K562 (cell line): ENCODE data around the gene IGSF9. TPM values are rescaled to one million over a fixed set of nuclear protein-coding genes. Genes with fewer than 3 reads are reported as not detected.

ENCODE experiments used
- ATAC-seq: fragments of 200-7000 bp; cut with Tn5 transposase; 3 replicates; pipeline ENCODE4 v1.9.1; 2020; ENCODE audit warnings: moderate library complexity
- BruUV-seq: library from RNA; stranded (reverse); fragments of 400-500 nt; replicated peaks from 2 replicates; lab custom pipeline; 2021; lab: Mats Ljungman, UMichigan
- CTCF ChIA-PET: fragments of 300-600 bp; formaldehyde crosslinking; extraction: SDS; loops from one replicate; lab custom pipeline; 2021; ENCODE audit warnings: low intra/inter-chr PET ratio; lab: Yijun Ruan, JAX
- POLR2A ChIA-PET: fragments of 300-600, 350-650 bp; sonication (Branson Sonifier 250); formaldehyde crosslinking; extraction: SDS; loops from one replicate; lab custom pipeline; 2021; ENCODE audit warnings: antibody characterized with exemption, inconsistent platforms; lab: Yijun Ruan, JAX
- DNase-seq, 4 experiments: peaks; one replicate each; pipeline versions ENCODE4 v3.0.0 to v3.0.0-alpha.2; 2011 to 2018; ENCODE audit warnings: low spot score in 3 of 4, mixed read lengths in 3 of 4; ENCODE audit errors: extremely low read depth in 1 of 4
- FAIRE-seq: peaks from 2 replicates; lab custom pipeline; 2011; peaks lifted over from hg19 to GRCh38; lab: Jason Lieb, UNC
- H2AFZ ChIP-seq: 2 replicates; pipeline ENCODE4 v1.6.0; 2011; ENCODE audit warnings: low read depth, low read length, control low read depth, inconsistent platforms
- H3K27ac ChIP-seq: fragments of 200-600 bp; 3 replicates; pipeline ENCODE4 v1.8.0; 2011; ENCODE audit warnings: low read depth, mild to moderate bottlenecking, control low read depth, inconsistent platforms, low read length, moderate library complexity, mixed read lengths; ENCODE audit errors: extremely low read depth
- H3K27me3 ChIP-seq, 2 experiments: fragments of 300-600 bp in 1 of 2; 2 replicates in 1 of 2; 3 replicates in 1 of 2; pipeline versions ENCODE4 v1.6.0 to v1.8.0; 2011; ENCODE audit warnings: inconsistent platforms in 2 of 2, low read length in 2 of 2, mild to moderate bottlenecking in 1 of 2, mixed read lengths in 1 of 2, moderate library complexity in 1 of 2; ENCODE audit not compliant: control insufficient read depth in 2 of 2, insufficient read depth in 2 of 2
- H3K36me3 ChIP-seq: fragments of 300-600 bp; 3 replicates; pipeline ENCODE4 v1.8.0; 2011; ENCODE audit warnings: mild to moderate bottlenecking, low read length, inconsistent platforms; ENCODE audit not compliant: control insufficient read depth, insufficient read depth
- H3K4me1 ChIP-seq, 2 experiments: fragments of 200-600 bp in 1 of 2; replicated peaks in 1 of 2; 2 replicates in 1 of 2; 3 replicates in 1 of 2; pipeline versions ENCODE4 v1.5.1 to v1.8.0; 2011; ENCODE audit warnings: inconsistent platforms in 2 of 2, low read length in 2 of 2, mild to moderate bottlenecking in 1 of 2, mixed read lengths in 1 of 2, moderate library complexity in 1 of 2; ENCODE audit not compliant: control insufficient read depth in 2 of 2, insufficient read depth in 2 of 2
- H3K4me2 ChIP-seq: 2 replicates; pipeline ENCODE4 v1.6.1; 2011; ENCODE audit warnings: low read length, control low read depth, inconsistent platforms, mixed read lengths; ENCODE audit not compliant: insufficient read depth
- H3K4me3 ChIP-seq: fragments of 200-600 bp; sonication (generic), shearing (Covaris generic); 2 replicates; pipeline ENCODE4 v1.5.1; 2016; ENCODE audit warnings: control low read depth, inconsistent platforms
- H3K79me2 ChIP-seq: fragments of 200-600 bp; 3 replicates; pipeline ENCODE4 v1.8.0; 2011; ENCODE audit warnings: low read length, inconsistent platforms; ENCODE audit not compliant: control insufficient read depth, insufficient read depth
- H3K9ac ChIP-seq, 2 experiments: 2 replicates each; pipeline versions ENCODE4 v1.6.0 to v1.6.1; 2011; ENCODE audit warnings: low read depth in 2 of 2, low read length in 2 of 2, control low read depth in 1 of 2, inconsistent platforms in 1 of 2, mild to moderate bottlenecking in 1 of 2, mixed read lengths in 1 of 2; ENCODE audit not compliant: insufficient read depth in 1 of 2
- H3K9me1 ChIP-seq: one replicate; pipeline ENCODE4 v1.6.0; 2011; ENCODE audit warnings: inconsistent platforms, mild to moderate bottlenecking, low read length, moderate library complexity; ENCODE audit not compliant: control insufficient read depth, insufficient read depth
- H3K9me3 ChIP-seq: replicated peaks from 2 replicates; pipeline ENCODE4 v1.5.1; 2011; ENCODE audit warnings: low read depth, low read length, inconsistent platforms; ENCODE audit not compliant: control insufficient read depth, insufficient read depth
- H4K20me1 ChIP-seq: replicated peaks from 2 replicates; pipeline ENCODE4 v1.6.1; 2011; ENCODE audit warnings: low read length, inconsistent platforms, mixed read lengths; ENCODE audit not compliant: control insufficient read depth, insufficient read depth
- CEBPB ChIP-seq: fragments of 450-650 bp; IDR thresholded peaks from 2 replicates; pipeline ENCODE4 v1.6.1; 2016; ENCODE audit warnings: missing genetic modification characterization, missing compliant biosample characterization
- DACH1 ChIP-seq: fragments of 450-650 bp; IDR thresholded peaks from 2 replicates; pipeline ENCODE4 v1.6.1; 2018; ENCODE audit not compliant: partially characterized antibody
- MAFG ChIP-seq: fragments of 450-650 bp; conservative IDR thresholded peaks from 2 replicates; pipeline ENCODE4 v1.6.1; 2016; ENCODE audit warnings: missing genetic modification characterization, missing compliant biosample characterization
- RFX7 ChIP-seq: fragments of 250-450 bp; sonication (Bioruptor Pico); IDR thresholded peaks from 2 replicates; pipeline ENCODE4 v1.5.1; 2021; ENCODE audit warnings: mild to moderate bottlenecking
- XRCC5 ChIP-seq: fragments of 200-400 bp; formaldehyde crosslinking; IDR thresholded peaks from 2 replicates; pipeline ENCODE4 v1.6.1; 2017; ENCODE audit warnings: low read depth, mild to moderate bottlenecking, low read length
- ZNF224 ChIP-seq: sonication (generic); formaldehyde crosslinking; IDR thresholded peaks from 2 replicates; pipeline ENCODE4 v1.8.0; 2022; ENCODE audit warnings: mild to moderate bottlenecking, missing genetic modification reagents
- WGBS: fragments of 100-300 bp; shearing (Covaris generic); methylation state at CpG from one replicate; pipeline ENCODE4 v1.1.6; 2016; ENCODE audit warnings: low coverage, mixed read lengths; ENCODE audit not compliant: insufficient coverage; ENCODE audit errors: missing lambda C conversion rate; 5-methylcytosine and 5-hydroxymethylcytosine counted together
- in situ Hi-C: fragments of 300-500 bp; cut with MboI; formaldehyde crosslinking; loops from 4 replicates; pipeline ENCODE4 v1.15.0; 2018; ENCODE audit warnings: inconsistent platforms, mixed read lengths
- intact Hi-C: fragments of 100-400 bp; cut with micrococcal nuclease; formaldehyde crosslinking; loops from 2 replicates; pipeline ENCODE4 v1.14.2; 2022
- polyA plus RNA-seq, 8 experiments: library from polyadenylated mRNA; depleted of rRNA in 4 of 8; stranded (reverse) in 5 of 8; unstranded in 3 of 8; fragments of >200 nt; fragmentation: Nextera tagmentation in 2 of 8; fragmentation: Illumina TruSeq in 1 of 8; extraction: Ambion mirVana in 2 of 8; extraction: Trizol in 1 of 8; gene quantifications; 2 replicates each; pipeline versions ENCODE4 v1.2.1 to v1.2.3, GENCODE V29; 2011 to 2014; ENCODE audit warnings: inconsistent platforms in 1 of 8, missing spikeins in 1 of 8
- total RNA-seq, 7 experiments: library from RNA; depleted of rRNA in 6 of 7; stranded (reverse); fragments of >200 nt in 6 of 7; fragmentation: Illumina TruSeq in 2 of 7; extraction: Trizol in 2 of 7; gene quantifications; 2 replicates each; pipeline versions ENCODE4 v1.2.1 to v1.2.3, GENCODE V29; 2011 to 2021; ENCODE audit warnings: low replicate concordance in 1 of 7
- TF ChIP-seq, protein P1 (sequence below): fragments of 450-650 bp; formaldehyde crosslinking; IDR thresholded peaks from 2 replicates; pipeline ENCODE4 v1.4.0; 2020; ENCODE audit warnings: mild to moderate bottlenecking, moderate library complexity
- TF ChIP-seq, protein P2 (sequence below): fragments of 450-650 bp; IDR thresholded peaks from 2 replicates; pipeline ENCODE4 v1.6.1; 2018; ENCODE audit not compliant: partially characterized antibody
- TF ChIP-seq, protein P3 (sequence below): fragments of 200-400 bp; formaldehyde crosslinking; IDR thresholded peaks from 2 replicates; pipeline ENCODE4 v1.6.1; 2017; ENCODE audit warnings: mild to moderate bottlenecking, low read depth, low read length, moderate library complexity
- TF ChIP-seq, protein P4 (sequence below): fragments of 250-450 bp; sonication (Bioruptor Pico); IDR thresholded peaks from 2 replicates; pipeline ENCODE4 v1.8.0; 2021; ENCODE audit warnings: borderline replicate concordance, mild to moderate bottlenecking, moderate library complexity; ENCODE audit not compliant: poor library complexity, severe bottlenecking
- TF ChIP-seq, protein P5 (sequence below): fragments of 450-650 bp; IDR thresholded peaks from 2 replicates; pipeline ENCODE4 v1.7.0; 2016; ENCODE audit warnings: borderline replicate concordance

IGSF9 gene
- total and polyA plus RNA-seq, 9 of the 15 experiments (the other 6 are each of a cell fraction or from before 2014, with no cell fraction given) = 0.03 to 0.29 (median 0.07) TPM; not detected in 1

DNA sequence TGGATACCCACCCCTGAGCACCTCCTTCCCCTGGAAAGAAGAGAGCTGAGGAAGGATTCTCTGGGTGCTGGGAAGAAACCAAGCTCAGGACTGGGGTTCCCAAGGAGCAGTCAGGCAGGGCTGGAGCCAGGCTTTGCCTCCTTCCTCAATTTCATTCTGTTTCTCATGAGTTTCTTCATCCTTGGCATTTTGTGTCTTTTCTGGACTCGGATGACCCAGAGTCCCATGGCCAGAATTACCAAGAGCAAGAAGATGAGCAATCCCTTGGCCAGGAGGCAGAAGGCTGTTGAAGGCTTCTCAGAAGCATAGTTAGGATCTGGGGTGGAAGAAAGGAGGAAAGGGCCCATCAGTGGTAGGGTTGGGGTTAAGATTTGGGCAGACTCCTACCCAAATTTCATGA lies 6.1 kb upstream of the IGSF9 start:
- FAIRE-seq (no peak), ATAC-seq (no peak), DNase-seq (no peak)
- WGBS = no CpG with 5 or more reads among the region's 1 CpG
- CTCF ChIA-PET = no interaction called here
- Histone ChIP-seq H3K4me1 (peaks cover 0 to 13% of the 10 kb centered on the region in 2 experiments; a peak in 3 of 5 replicates), H3K4me3 (no peak overlapping the region), H3K36me3 (no peaks in the 10 kb centered on the region), H3K27me3 (peaks cover 0 to 12% of the 10 kb centered on the region in 2 experiments; a peak in 3 of 5 replicates), H3K79me2 (no peaks in the 10 kb centered on the region), H2AFZ (no peak overlapping the region), H3K27ac (no peak overlapping the region), H3K9me1 (no peaks in the 10 kb centered on the region), H4K20me1 (no peaks in the 10 kb centered on the region), H3K9me3 (no peaks in the 10 kb centered on the region), H3K9ac (no peak overlapping the region), H3K4me2 (no peak overlapping the region)
- intact Hi-C loops = no loop called here
- BruUV-seq = no TSS peak
- in situ Hi-C loops = no loop called here
- POLR2A ChIA-PET = interaction anchor here (0.6 kb wide), 1 partner anchor 29 kb away, joined by 3 read pairs; no protein-coding TSS in a partner anchor
- TF ChIP-seq, protein P1, sequence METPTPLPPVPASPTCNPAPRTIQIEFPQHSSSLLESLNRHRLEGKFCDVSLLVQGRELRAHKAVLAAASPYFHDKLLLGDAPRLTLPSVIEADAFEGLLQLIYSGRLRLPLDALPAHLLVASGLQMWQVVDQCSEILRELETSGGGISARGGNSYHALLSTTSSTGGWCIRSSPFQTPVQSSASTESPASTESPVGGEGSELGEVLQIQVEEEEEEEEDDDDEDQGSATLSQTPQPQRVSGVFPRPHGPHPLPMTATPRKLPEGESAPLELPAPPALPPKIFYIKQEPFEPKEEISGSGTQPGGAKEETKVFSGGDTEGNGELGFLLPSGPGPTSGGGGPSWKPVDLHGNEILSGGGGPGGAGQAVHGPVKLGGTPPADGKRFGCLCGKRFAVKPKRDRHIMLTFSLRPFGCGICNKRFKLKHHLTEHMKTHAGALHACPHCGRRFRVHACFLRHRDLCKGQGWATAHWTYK (CRISPR knock-in tag) = no peak
- TF ChIP-seq, protein P2, sequence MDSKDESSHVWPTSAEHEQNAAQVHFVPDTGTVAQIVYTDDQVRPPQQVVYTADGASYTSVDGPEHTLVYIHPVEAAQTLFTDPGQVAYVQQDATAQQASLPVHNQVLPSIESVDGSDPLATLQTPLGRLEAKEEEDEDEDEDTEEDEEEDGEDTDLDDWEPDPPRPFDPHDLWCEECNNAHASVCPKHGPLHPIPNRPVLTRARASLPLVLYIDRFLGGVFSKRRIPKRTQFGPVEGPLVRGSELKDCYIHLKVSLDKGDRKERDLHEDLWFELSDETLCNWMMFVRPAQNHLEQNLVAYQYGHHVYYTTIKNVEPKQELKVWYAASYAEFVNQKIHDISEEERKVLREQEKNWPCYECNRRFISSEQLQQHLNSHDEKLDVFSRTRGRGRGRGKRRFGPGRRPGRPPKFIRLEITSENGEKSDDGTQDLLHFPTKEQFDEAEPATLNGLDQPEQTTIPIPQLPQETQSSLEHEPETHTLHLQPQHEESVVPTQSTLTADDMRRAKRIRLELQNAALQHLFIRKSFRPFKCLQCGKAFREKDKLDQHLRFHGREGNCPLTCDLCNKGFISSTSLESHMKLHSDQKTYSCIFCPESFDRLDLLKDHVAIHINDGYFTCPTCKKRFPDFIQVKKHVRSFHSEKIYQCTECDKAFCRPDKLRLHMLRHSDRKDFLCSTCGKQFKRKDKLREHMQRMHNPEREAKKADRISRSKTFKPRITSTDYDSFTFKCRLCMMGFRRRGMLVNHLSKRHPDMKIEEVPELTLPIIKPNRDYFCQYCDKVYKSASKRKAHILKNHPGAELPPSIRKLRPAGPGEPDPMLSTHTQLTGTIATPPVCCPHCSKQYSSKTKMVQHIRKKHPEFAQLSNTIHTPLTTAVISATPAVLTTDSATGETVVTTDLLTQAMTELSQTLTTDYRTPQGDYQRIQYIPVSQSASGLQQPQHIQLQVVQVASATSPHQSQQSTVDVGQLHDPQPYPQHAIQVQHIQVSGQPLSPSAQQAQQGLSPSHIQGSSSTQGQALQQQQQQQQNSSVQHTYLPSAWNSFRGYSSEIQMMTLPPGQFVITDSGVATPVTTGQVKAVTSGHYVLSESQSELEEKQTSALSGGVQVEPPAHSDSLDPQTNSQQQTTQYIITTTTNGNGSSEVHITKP = no peak
- TF ChIP-seq, protein P3, sequence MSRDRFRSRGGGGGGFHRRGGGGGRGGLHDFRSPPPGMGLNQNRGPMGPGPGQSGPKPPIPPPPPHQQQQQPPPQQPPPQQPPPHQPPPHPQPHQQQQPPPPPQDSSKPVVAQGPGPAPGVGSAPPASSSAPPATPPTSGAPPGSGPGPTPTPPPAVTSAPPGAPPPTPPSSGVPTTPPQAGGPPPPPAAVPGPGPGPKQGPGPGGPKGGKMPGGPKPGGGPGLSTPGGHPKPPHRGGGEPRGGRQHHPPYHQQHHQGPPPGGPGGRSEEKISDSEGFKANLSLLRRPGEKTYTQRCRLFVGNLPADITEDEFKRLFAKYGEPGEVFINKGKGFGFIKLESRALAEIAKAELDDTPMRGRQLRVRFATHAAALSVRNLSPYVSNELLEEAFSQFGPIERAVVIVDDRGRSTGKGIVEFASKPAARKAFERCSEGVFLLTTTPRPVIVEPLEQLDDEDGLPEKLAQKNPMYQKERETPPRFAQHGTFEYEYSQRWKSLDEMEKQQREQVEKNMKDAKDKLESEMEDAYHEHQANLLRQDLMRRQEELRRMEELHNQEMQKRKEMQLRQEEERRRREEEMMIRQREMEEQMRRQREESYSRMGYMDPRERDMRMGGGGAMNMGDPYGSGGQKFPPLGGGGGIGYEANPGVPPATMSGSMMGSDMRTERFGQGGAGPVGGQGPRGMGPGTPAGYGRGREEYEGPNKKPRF = no peak
- no peak for TF ChIP-seq XRCC5
- TF ChIP-seq, protein P4, sequence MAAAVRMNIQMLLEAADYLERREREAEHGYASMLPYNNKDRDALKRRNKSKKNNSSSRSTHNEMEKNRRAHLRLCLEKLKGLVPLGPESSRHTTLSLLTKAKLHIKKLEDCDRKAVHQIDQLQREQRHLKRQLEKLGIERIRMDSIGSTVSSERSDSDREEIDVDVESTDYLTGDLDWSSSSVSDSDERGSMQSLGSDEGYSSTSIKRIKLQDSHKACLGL (CRISPR knock-in tag) = no peak
- TF ChIP-seq MAFG (tag) = no peak
- no peak for TF ChIP-seq DACH1
- TF ChIP-seq, protein P5, sequence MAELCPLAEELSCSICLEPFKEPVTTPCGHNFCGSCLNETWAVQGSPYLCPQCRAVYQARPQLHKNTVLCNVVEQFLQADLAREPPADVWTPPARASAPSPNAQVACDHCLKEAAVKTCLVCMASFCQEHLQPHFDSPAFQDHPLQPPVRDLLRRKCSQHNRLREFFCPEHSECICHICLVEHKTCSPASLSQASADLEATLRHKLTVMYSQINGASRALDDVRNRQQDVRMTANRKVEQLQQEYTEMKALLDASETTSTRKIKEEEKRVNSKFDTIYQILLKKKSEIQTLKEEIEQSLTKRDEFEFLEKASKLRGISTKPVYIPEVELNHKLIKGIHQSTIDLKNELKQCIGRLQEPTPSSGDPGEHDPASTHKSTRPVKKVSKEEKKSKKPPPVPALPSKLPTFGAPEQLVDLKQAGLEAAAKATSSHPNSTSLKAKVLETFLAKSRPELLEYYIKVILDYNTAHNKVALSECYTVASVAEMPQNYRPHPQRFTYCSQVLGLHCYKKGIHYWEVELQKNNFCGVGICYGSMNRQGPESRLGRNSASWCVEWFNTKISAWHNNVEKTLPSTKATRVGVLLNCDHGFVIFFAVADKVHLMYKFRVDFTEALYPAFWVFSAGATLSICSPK = no peak
- TF ChIP-seq CEBPB (tag) = no peak
- no peak for TF ChIP-seq RFX7
- no peak for TF ChIP-seq ZNF224
